Ramos (cell line): Measurements from ENCODE around the gene NELFA.

ENCODE experiments used
- in situ Hi-C: fragments of 300-500 bp; cut with MboI; formaldehyde crosslinking; loops from one replicate; pipeline ENCODE4 v1.14.3; 2022; ENCODE audit warnings: low sequenced_read_pairs; ENCODE audit not compliant: unreplicated experiment

NELFA gene

DNA sequence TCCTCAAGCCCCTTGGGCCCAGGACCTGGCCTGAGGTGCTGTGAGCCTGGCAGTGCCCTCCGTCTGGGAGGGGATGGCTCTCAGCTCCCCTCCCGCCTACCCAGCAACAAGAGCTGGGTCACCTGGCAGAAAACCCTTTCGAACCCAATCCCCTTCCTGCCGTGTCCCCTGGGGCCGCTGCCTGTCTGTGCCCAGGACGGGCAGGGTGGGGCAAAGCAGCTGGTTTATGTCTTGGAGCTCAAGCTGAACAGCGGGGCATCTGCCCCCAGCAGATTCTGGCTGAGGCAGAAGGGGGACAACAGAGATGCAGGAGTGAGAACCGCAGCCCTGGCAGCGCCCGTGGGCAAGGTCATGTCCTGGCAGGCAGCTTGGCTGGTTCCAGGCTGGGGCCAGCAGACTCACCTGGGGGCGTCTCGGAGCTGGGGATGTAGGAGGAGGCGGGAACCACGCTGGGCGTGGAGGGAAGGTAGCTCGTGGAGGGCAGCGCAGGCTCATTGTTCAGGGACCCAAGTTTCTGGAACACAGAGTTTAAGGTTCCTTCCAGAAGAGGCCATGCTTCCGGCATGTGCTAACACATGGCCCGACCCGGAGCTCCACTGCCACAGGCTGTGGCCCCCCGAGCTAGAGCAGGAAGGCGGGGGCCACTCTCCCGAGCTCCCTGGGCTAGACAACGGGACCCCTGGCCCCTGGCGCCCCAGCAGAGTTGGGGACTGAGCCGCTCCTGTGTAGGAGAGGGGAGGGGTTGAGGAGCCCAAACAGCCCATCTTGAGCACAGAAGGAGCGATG is 24.2 kb downstream of the NELFA start:
- in situ Hi-C loops = no loop called here

DNA sequence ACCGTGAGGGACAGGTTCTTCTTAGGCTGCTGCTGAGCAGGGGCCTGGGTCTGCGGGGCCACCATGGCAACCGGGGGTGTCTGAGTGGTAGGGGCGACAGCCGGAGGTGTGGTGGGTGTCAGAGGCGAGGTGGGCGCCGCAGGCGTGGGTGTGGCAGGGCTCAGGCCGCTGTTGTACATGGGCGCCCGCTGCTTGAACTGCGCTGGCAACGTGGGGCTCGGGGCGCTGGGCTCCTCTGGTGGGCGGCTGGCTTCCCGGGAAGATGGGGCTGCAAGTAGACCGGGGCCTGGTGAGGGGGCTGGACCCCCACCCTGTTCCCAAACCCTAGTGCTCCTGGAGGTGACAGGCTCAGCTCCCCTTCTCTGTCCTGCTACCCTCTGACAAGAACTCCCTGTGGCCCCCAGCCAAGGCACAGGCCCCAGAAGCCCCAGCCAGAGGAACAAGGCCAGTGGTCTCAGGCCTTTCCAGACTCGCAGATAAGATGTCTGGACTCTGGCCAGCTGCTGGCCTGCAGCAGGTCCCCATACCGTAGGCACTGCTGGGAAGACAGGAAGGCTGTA is 24.8 kb downstream of the NELFA start:
- in situ Hi-C loops = no loop called here

DNA sequence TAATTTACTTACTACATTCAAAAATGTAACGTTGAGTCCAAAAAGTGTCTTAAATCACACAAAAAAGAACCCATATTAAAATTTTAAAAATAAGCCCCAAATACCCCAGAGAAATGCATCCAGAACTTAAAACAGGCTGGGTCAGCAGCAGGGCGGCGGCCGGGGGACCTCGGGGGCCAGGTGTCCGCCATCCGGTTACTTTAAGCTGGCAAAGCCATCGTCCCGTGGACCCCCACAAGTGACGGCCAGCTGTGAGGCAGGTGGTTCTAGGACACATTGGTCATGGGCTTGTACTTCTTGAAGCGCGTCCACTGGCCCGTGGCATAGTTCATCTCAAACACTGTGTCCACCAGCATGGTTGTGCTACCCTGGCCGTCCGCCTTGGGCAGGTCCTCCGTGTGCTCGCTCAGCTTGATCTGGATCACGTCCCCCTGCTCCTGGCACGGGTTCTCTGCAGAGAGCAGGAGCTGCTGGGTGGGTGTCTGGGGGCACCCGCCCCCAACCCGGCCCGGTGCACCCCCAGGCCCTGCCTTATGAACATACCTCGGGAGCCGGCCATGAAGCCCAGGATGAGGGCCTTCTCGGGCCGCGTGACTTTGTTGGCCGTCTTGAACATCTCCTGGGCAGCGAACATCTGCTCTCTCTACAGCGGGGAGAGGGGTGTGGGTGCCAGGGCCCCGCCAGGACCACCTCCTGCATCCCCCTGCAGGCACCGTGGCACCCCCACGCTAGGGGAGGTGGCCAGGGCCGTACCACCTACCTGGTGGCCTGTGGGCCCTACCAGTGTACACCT is 25.5 kb downstream of the NELFA start:
- in situ Hi-C loops = no loop called here

DNA sequence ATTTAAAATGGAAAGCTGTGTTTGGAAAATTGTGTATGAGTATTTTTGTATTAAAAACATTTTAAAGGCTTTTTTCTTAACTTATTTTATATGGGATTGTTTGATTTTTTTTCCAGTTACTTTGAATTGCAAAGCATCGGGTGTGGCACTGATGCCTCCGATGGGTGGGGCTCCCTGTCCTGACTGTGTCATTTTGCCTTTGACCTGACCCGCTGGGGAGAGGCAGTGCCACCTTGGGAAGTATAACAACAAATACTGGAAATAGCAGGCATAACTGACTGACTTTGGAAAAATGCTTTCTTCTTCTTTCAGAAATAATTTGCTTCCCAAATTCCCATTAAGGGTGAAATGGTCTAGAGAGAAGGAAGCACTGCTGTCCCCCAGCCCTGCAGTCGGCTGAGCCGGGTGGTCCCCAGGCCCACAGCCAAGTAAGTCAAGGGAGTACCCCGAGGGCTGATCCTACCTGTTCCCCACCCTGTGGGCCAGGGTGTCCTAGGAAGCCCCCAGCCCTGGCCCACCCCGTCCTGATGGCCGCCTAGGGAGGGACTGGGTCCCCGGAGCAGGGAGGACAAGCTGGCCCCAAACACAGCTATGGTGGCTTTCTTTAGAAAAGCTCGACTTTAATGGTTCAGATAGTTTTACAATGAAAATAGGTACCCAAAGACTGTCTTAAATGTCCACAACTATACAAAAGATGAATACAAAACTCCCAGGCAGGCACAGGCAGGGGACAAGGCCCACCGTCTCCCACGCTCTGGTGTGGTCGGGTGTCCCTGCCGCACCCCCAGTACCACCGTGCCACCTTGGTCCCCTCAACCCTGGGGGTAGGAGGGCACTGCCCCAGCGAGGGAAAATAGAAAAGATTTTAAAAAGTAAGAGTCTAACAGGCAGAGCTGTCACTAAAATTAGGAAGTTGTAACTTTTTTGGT is 26.4 kb downstream of the NELFA start:
- in situ Hi-C loops = no loop called here

DNA sequence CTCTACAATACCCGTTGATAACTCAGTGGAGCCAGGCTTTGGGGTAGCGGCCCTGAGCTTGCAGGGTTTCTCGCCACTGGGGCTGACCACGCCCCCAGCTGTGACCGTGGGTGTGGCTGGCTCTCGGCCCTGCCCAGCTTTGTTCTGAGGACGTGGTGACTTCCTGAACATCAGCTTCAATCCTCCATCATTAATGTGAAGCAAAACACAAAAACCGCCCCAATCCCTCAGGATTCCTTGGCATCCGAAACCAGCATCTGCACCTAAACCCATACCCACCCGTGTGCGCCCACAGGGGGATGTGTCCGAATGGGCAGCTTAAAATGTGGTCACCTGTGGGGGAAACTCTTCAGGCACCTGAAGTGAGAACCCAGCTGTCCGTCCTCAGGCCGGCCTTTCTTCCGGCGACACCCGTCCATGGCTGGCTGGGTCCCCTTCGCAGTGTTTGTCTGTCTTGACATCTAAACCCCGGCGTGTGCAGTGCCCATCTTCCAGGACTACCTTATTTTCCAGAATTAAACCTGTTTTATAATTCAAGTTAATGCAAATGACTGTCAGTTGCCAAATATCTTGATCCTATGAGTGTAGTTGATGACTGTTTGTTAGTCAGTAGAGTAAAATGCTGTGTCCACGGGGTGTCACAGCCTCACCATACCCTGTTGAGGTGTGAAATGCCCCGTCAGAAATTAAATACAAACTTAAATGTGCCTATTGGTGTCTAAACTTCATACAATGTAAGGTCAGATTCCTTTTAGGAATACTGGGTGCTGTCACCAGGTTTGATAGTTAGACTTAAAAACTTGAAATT is 27.3 kb downstream of the NELFA start:
- in situ Hi-C loops = no loop called here

DNA sequence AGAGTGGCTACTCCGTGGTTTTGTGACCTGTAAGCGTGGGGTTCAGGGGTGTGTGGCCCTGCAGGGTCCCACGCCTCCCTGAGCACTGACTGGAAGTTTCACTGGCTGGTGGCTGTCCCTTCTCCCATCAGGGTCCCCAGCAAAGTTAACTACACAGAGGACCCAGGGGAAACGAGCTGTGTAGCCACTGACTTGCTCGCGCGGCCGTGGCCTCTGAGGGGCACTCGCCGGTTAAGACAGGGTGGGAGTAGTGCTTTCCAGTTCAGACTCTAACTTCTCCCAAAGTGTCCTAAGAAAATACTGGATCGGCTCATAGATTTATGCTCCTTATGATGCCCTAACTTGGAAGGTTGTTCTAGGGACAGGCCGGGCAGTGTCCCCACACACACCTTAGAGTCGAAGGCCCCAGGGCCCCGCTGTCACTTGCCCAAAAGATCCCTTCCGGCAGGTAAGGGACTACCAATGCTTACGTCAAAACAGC is 28.2 kb downstream of the NELFA start:
- in situ Hi-C loops = no loop called here

DNA sequence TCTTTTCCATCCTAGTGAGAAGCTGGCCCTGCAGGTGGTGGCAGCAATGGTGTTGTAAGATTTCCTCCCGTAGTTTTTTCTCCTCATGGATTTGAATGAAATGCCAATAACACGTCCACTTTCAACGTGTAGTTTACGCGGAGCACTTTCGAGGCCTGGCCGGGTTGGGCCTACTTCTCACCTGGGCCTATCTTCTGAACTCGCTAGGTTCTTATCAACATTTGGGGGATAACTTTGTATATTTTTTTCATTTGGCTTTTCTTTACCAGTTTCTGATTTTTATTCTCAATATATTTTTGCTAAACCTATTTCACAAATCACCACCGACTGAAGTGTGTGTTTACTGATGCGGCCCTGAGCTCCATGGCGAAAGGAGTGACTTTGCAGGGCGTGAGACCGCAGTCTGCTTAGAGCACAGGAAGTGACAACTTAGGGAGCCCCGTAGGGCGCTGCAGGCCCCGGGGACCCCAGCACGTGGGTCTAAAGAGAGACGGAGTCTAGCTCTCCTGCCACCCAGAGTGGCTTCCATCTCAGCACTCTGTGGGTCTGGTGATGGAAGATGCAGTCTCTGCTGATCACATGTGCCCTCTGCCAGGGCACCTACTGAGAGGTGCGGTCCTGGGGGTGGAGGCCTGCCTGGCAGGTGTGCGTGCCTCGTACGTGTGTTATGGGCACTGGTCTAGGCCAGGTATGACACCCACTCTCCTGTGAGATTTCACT is 29.1 kb downstream of the NELFA start:
- in situ Hi-C loops = no loop called here

DNA sequence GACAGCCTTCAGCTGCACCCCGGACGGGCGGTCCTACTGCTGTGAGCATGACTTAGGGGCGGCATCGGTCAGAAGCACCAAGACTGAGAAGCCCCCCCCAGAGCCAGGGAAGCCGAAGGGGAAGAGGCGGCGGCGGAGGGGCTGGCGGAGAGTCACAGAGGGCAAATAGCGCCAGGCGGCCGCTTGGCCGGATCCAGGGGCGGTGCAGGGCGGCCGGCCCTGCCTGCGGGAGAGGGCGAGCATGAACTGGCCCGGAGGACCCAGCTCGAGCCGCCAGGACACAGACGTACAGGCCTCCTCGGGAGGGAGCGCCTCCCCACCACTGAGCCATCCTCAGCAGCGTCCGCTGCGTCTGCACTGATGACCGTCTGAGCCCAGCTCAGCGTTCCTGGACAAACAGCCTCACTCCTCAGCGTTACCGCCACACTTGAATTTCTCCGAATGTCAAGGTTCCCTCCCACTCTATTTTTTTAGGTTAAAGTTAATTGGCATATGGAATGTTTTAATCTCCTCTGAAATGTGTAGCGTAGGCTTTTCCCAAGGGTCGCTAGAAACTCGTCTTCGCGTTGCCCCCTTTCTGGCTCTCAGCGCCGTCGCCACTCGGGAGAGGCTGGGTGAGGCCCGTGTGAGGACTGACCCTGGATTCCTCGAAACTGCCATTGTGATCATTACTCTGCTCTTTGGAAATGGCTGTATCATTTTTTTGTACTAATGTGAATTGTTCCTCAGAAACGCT is 29.9 kb downstream of the NELFA start:
- in situ Hi-C loops = no loop called here

DNA sequence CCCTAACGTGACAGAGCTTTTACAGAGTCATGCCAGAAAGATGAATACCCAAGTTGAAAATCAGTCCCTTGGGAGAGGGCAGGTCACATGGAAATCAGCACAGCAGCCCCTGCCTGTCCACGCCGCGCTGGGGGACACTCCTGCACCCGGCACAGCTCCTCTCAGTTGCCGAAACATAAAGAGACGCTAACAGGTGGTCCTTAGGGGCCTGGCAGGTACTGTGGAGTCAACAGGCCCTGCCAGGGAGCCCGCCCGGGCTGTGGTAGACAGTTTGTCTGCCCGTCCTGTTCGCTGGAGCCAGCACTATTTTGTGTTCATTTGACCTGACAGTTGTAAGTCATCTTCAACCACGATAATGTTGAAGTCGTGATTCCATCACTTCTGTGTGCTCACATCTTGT is 30.5 kb downstream of the NELFA start:
- in situ Hi-C loops = no loop called here

DNA sequence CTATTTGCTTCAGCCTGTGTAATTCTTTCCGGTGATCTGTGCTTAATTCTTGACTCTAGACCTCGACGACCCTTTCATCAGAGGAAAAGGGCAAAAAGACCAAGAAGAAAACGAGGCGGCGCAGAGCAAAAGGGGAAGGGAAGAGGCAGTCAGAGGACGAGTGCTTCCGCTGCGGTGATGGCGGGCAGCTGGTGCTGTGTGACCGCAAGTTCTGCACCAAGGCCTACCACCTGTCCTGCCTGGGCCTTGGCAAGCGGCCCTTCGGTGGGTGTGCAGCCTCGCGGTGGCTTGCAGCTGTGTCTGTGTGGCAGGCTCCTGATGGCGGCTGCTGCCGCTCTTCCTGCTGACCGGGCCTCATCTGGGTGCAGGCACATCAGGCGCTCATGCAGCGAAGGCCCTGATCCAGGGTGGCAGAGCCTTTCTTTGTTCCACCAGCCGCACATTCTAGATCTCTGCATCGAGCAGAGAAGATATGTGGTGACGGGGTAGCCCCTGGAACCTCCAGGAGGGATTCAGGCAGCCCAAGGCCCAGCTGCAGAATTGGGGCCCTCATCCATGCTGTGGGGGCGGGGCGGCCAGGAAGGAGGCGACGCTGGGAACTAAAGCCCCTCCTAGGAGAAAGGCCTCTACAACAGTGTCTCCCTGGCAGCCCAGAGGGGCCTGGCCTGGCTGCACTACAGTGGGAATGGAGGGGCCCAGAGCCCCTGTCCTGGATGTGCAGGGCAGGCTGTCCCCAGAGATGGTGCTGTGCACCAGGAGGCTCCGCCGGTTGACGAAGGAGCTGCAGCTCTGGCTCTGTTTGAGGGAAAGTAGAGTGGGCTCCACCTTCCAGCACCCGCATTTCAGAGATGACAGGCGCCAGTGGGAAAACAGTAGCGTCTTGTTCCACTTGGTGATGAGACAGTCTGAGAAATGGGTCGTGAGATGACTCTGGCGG is 32.1 kb downstream of the NELFA start:
- in situ Hi-C loops = no loop called here

DNA sequence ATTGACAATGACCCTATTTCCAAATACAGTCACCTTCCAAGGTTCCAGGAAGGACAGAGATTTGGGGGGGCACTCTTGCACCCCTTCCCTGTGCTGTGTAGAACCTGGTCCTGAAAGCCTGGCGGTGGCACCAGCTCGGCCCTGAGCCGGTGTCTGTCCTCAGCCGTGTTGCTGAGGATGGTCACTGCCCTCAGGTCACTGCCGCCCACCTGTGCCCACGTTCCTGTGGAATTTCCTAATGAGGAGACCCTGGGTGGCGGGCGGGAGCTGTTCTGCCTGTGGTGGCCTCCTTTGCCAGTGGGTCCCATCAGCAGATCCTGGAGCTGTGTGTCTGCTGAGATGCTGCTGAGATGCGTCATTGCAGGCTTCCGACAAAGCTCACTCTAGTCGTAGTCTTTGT is 32.9 kb downstream of the NELFA start:
- in situ Hi-C loops = no loop called here

DNA sequence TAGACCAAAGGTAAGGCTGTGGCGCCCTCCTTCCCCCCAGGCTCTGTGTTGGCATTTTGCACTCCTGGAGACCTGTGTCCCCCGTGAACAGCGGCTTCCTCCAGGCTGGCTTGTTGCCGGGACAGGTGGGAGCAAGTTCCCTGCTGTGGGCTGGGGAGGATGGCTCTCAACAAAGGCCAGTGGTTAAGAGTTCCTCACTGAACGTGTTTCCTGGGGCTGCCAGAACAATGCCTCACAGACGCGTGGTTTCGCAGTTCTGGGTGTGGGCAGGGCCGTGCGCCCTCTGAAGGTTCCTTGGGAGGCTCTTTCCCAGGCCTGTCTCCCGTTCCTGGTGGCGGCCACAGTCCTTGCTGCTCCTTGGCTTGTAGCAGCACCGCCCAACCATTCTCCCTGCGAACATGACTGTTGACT is 33.4 kb downstream of the NELFA start:
- in situ Hi-C loops = no loop called here

DNA sequence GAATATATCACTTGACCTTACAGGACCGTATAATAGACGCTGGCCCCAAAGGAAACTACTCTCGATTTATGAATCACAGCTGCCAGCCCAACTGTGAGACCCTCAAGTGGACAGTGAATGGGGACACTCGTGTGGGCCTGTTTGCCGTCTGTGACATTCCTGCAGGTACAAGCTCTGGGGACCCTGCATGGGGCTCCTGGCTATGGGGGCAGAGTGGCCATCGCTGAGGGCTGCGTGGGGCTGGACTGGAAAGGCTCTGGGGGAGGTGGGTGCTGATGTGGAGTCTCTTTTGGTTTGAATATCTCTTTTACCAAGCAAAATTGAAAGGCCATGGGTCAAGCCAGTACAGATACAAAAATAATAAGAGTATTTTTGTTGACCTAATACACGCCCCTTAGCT is 33.9 kb downstream of the NELFA start:
- in situ Hi-C loops = no loop called here

DNA sequence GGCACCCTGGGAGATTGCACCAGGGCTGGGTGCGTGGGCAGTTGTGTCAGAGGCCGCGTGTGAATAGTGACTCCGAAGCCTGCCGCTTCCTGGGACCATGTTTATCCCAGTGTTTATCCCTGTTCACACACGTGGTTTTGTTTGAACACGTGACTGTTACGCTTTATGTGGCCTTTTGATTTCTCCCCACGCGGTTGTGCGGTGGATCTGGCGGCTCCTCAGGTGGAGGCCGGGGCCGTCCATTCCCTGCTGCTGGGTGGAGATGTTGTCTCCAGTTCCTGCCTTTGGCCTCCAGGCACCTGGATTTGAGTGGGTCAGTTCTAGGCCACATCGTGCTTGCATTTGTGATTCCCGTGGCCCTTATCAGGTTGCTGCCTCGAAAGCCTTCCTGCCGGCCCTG is 35.1 kb downstream of the NELFA start:
- in situ Hi-C loops = no loop called here

DNA sequence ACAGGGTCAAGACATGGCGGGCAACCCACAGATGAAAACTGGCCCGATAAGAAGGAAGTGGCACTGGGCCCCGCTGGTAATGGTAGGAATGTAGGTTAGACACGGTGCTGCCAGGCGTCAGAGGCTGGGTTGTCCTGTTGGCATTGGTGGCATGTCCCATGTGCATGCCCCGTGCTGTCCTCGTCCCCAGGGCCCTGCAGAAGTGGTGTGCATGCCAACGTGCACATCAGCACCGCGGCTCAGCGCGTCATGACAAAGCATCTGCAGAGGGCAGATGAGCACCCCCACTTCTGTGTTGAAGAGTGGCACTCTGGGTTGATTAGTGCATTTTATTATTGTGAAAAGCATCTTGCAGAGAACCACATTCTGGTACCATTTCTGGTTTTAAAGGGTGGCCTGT is 35.6 kb downstream of the NELFA start:
- in situ Hi-C loops = no loop called here

DNA sequence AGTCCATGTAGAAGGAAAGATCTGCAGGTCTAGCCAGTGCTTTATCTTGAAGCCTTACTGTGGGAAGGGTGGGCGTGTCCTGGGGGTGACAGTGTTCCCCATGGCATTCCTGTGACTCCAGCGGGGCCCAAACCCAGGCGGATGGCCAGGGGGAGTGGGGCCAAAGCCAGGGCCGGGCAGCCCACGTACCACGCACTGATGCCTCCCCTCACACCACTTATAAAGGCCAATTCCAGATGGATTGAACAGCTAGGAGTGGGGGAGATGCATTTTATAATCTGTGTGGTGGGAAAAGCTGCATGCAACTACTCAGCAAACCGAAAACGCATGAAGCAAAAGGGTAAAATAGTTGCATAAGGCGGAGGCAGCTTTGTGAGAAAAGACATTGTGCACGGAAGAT is 36.4 kb downstream of the NELFA start:
- in situ Hi-C loops = no loop called here
